Measurements from ENCODE around the gene CELA2A. TPM values are rescaled to one million over a fixed set of nuclear protein-coding genes. Genes with fewer than 3 reads are reported as not detected.
"Not testable (repeated sequence)": the region's sequence is repeated elsewhere in the genome, so short reads cannot be mapped to it uniquely, and the experiment has no call there.

Gene CELA2A
- polyA plus RNA-seq, 2 of the 4 experiments (the other 2 are of a cell fraction) = not detected

DNA sequence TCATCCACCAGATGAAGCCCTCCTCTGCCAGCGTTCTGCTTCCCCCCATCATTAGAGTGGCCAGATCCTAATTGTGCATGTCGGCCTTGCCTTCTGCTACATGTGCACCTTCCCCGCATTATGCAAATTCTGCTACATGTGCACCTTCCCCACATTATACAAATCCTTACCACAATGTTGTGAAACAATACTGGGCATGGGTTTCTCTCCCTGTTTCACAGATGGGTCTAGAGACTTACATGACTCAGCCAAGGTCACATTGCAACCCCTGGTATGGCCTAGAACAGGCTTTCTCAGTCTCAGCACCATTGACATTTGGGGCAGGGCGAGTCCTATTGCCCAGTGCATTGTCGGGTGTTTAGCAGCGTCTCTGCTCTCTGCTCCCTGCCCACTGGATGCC is 1.0 kb upstream of the CELA2A start:
- H3K4me2 ChIP-seq = no peak overlapping the region
- H3K27ac ChIP-seq = no peak overlapping the region
- WGBS (ENCODE audit: missing lambda C conversion rate) = 88% methylated on average over 4 of the region's 6 CpGs
- DNase-seq (ENCODE audit: low read depth in 1 of 2, low spot score in 1 of 2) = no peak
- CTCF ChIA-PET = no interaction called here
- no peak for TF ChIP-seq EHF (CRISPR knock-in tag; IDR thresholded peaks at IDR 0.05)
- no peak for TF ChIP-seq CHD2 (IDR thresholded peaks at IDR 0.05; ENCODE audit: low read length, partially characterized antibody)
- no peak for TF ChIP-seq ATOH8 (CRISPR knock-in tag; IDR thresholded peaks at IDR 0.05; ENCODE audit: low read depth)
- no peak for TF ChIP-seq REST (IDR thresholded peaks at IDR 0.05)
- no peak for TF ChIP-seq NFE2L2 (conservative IDR thresholded peaks at IDR 0.05; ENCODE audit: low read length)
- TF ChIP-seq ZNF302 (CRISPR knock-in tag; IDR thresholded peaks at IDR 0.05) = no peak
- TF ChIP-seq SREBF2 (IDR thresholded peaks at IDR 0.05) = no peak
- TF ChIP-seq TFCP2L1 (CRISPR knock-in tag; IDR thresholded peaks at IDR 0.05) = no peak
- H3K9me3 ChIP-seq = no peaks in the 10 kb centered on the region
- no peak for ATAC-seq
- no peak for FAIRE-seq
- H3K4me1 ChIP-seq = 0 out of 3 replicates have a peak, but pooled peaks cover 2% of the 10 kb centered on the region
- no peak overlapping the region for H3K4me3 ChIP-seq
- POLR2A ChIA-PET = no interaction called here

DNA sequence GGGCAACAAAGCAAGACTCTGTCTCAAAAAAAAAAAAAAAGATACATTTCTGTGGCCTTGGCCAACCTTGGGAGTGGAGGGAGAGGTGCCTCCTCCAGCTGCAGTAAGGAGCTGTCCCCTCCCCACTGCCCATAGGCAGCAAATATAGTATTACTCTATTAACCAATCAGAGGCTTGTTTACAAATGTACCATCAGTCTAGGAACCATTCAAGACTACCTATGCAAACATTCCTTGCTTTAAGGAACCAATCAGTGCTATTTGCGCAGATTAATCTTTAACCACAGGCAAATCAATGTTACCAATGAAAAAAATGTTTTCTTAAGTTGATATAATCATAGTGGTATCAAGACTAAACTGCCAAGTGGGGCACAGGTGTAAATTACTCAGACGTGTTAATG is 1.1 kb downstream of the CELA2A start:
- no peak for DNase-seq (ENCODE audit: low read depth in 1 of 2, low spot score in 1 of 2)
- H3K9me3 ChIP-seq = no peaks in the 10 kb centered on the region
- ChIA-PET CTCF (interaction anchor here (0.6 kb wide), 1 partner anchor 19 kb away, joined by 3 read pairs; no protein-coding TSS in a partner anchor), POLR2A (no interaction called here)
- no peak overlapping the region for H3K4me3 ChIP-seq
- no peak for FAIRE-seq
- TF ChIP-seq CHD2 (IDR thresholded peaks at IDR 0.05; ENCODE audit: low read length, partially characterized antibody) = no peak
- TF ChIP-seq KDM1A (IDR thresholded peaks at IDR 0.05; ENCODE audit: low read depth) = no peak
- TF ChIP-seq, protein P1, sequence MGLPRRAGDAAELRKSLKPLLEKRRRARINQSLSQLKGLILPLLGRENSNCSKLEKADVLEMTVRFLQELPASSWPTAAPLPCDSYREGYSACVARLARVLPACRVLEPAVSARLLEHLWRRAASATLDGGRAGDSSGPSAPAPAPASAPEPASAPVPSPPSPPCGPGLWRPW (IDR thresholded peaks at IDR 0.05) = no peak
- no peak for TF ChIP-seq MAX (IDR thresholded peaks at IDR 0.05)
- no peak for TF ChIP-seq RFX5 (IDR thresholded peaks at IDR 0.05)
- TF ChIP-seq NFE2L2 (conservative IDR thresholded peaks at IDR 0.05; ENCODE audit: low read length) = no peak
- TF ChIP-seq TP53 (CRISPR knock-in tag; IDR thresholded peaks at IDR 0.05) = no peak
- no peak for TF ChIP-seq USF2 (IDR thresholded peaks at IDR 0.05)
- no peak for TF ChIP-seq RCOR1 (IDR thresholded peaks at IDR 0.05; ENCODE audit: low read depth, low read length)
- TF ChIP-seq, protein P2, sequence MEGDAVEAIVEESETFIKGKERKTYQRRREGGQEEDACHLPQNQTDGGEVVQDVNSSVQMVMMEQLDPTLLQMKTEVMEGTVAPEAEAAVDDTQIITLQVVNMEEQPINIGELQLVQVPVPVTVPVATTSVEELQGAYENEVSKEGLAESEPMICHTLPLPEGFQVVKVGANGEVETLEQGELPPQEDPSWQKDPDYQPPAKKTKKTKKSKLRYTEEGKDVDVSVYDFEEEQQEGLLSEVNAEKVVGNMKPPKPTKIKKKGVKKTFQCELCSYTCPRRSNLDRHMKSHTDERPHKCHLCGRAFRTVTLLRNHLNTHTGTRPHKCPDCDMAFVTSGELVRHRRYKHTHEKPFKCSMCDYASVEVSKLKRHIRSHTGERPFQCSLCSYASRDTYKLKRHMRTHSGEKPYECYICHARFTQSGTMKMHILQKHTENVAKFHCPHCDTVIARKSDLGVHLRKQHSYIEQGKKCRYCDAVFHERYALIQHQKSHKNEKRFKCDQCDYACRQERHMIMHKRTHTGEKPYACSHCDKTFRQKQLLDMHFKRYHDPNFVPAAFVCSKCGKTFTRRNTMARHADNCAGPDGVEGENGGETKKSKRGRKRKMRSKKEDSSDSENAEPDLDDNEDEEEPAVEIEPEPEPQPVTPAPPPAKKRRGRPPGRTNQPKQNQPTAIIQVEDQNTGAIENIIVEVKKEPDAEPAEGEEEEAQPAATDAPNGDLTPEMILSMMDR (IDR thresholded peaks at IDR 0.05) = no peak
- TF ChIP-seq NR3C1 (IDR thresholded peaks at IDR 0.05) = no peak
- TF ChIP-seq MYC (IDR thresholded peaks at IDR 0.05; ENCODE audit: borderline replicate concordance, low read length) = no peak
- TF ChIP-seq E2F6 (IDR thresholded peaks at IDR 0.05; ENCODE audit: borderline replicate concordance, low read depth) = no peak
- 86% methylated on average over 2 of the region's 2 CpGs for WGBS (ENCODE audit: missing lambda C conversion rate)
- no peak overlapping the region for H3K4me2 ChIP-seq
- H3K4me1 ChIP-seq = 0 out of 3 replicates have a peak, but pooled peaks cover 2% of the 10 kb centered on the region
- H3K27ac ChIP-seq = no peak overlapping the region
- no peak for ATAC-seq

DNA sequence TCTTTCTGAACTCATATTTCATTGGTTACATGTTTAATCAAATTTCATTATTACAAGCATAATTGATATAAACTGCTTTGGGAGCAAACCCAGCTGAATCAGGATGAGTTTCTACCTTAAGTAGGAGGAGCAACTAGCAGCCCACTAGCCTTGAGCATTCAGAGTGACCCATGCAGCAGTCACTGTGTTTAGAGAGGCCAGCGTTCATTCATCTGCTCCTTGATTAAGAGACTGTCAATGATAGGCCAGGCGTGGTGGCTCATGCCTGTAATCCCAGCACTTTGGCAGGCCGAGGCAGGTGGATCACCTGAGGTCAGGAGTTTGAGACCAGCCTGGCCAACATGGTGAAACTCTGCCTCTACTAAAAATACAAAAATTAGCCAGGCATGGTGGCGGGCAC is 1.9 kb downstream of the CELA2A start:
- DNase-seq (ENCODE audit: low read depth in 1 of 2, low spot score in 1 of 2); H3K4me3 ChIP-seq; FAIRE-seq; ATAC-seq; H3K9me3 ChIP-seq; H3K4me1 ChIP-seq; H3K4me2 ChIP-seq; H3K27ac ChIP-seq; CTCF ChIA-PET; POLR2A ChIA-PET: not testable (repeated sequence)
- 100% methylated on average over 2 of the region's 4 CpGs for WGBS (ENCODE audit: missing lambda C conversion rate)

Measured in A549 (cell line).